Measurements from ENCODE around the gene PTPRD.

DNA sequence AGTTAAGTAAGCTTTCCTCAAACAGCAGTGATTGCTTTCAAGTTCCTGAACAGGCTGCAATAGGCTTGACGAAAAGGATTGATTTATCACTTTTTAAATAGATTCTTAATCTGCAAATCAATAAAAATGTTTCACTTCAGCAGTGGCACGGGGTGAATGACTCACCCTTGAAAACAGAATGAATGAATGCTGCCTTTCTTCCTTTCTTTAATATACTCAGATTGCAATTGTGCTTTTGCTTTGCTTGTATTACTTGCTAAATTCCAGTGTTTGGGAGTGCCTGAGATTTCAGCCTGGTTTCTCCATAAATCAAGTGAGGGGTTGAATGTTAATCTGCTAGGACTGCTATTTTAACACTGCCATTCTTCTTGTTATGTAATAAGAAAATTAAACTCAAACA lies 1293.8 kb downstream of the PTPRD start:
- no peak for TF ChIP-seq EZH2phosphoT487 (IDR thresholded peaks at IDR 0.05)
- TF ChIP-seq, protein P1, sequence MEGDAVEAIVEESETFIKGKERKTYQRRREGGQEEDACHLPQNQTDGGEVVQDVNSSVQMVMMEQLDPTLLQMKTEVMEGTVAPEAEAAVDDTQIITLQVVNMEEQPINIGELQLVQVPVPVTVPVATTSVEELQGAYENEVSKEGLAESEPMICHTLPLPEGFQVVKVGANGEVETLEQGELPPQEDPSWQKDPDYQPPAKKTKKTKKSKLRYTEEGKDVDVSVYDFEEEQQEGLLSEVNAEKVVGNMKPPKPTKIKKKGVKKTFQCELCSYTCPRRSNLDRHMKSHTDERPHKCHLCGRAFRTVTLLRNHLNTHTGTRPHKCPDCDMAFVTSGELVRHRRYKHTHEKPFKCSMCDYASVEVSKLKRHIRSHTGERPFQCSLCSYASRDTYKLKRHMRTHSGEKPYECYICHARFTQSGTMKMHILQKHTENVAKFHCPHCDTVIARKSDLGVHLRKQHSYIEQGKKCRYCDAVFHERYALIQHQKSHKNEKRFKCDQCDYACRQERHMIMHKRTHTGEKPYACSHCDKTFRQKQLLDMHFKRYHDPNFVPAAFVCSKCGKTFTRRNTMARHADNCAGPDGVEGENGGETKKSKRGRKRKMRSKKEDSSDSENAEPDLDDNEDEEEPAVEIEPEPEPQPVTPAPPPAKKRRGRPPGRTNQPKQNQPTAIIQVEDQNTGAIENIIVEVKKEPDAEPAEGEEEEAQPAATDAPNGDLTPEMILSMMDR (IDR thresholded peaks at IDR 0.05) = no peak

Measured in neural progenitor cell (in vitro differentiated cells).